SK-N-SH (cell line): ENCODE measurements around the gene SP2. TPM values are rescaled to one million over a fixed set of nuclear protein-coding genes. Genes with fewer than 3 reads are reported as not detected.

Source experiments
- CTCF ChIA-PET: fragments of 300-600, 350-600 bp; formaldehyde crosslinking; extraction: SDS; loops from one replicate; lab custom pipeline; 2021; lab: Yijun Ruan, JAX
- POLR2A ChIA-PET: fragments of 350-600 bp; sonication (Branson Sonifier 250); formaldehyde crosslinking; extraction: SDS; loops from one replicate; lab custom pipeline; 2020; ENCODE audit warnings: antibody characterized with exemption, inconsistent platforms; lab: Yijun Ruan, JAX
- DNase-seq: peaks from one replicate; pipeline ENCODE4 v3.0.0; 2012
- H2AFZ ChIP-seq: fragments of 200-600 bp; sonication (generic); 2 replicates; pipeline ENCODE4 v1.8.1; 2016; ENCODE audit warnings: antibody characterized with exemption, mild to moderate bottlenecking, low read depth
- H3F3A ChIP-seq: fragments of 200-600 bp; sonication (generic); replicated peaks from 2 replicates; pipeline ENCODE3; 2016; ENCODE audit warnings: antibody characterized with exemption, mild to moderate bottlenecking; ENCODE audit not compliant: insufficient read depth
- H3K27ac ChIP-seq, 2 experiments: fragments of 200-500 bp in 1 of 2; fragments of 200-600 bp in 1 of 2; sonication (Bioruptor generic) in 1 of 2; sonication (generic), shearing (Covaris generic) in 1 of 2; 2 replicates each; pipeline versions ENCODE4 v1.5.1 to v1.6.1; 2014 to 2016; ENCODE audit warnings: low read depth in 2 of 2, inconsistent platforms in 1 of 2, low read length in 1 of 2, mild to moderate bottlenecking in 1 of 2, mixed read lengths in 1 of 2
- H3K27me3 ChIP-seq: fragments of 200-600 bp; sonication (generic), shearing (Covaris generic); 2 replicates; pipeline ENCODE4 v1.6.1; 2016; ENCODE audit warnings: mixed run types; ENCODE audit not compliant: insufficient read depth
- H3K36me3 ChIP-seq, 2 experiments: fragments of 200-500 bp in 1 of 2; fragments of 200-600 bp in 1 of 2; sonication (Bioruptor generic) in 1 of 2; sonication (generic) in 1 of 2; replicated peaks in 1 of 2; 2 replicates each; pipeline versions ENCODE3 to v1.5.1; 2014 to 2016; ENCODE audit warnings: low read length in 1 of 2, mild to moderate bottlenecking in 1 of 2; ENCODE audit not compliant: insufficient read depth in 2 of 2, control insufficient read depth in 1 of 2
- H3K4me1 ChIP-seq, 2 experiments: fragments of 200-500 bp in 1 of 2; fragments of 200-600 bp in 1 of 2; sonication (Bioruptor generic) in 1 of 2; sonication (generic), shearing (Covaris generic) in 1 of 2; 2 replicates each; pipeline versions ENCODE4 v1.5.1 to v1.6.1; 2014 to 2016; ENCODE audit warnings: low read depth in 1 of 2, low read length in 1 of 2, mixed run types in 1 of 2; ENCODE audit not compliant: insufficient read depth in 2 of 2, control insufficient read depth in 1 of 2
- H3K4me2 ChIP-seq: fragments of 200-600 bp; sonication (generic), shearing (Covaris generic); 2 replicates; pipeline ENCODE4 v1.6.1; 2017; ENCODE audit warnings: mixed run types
- H3K4me3 ChIP-seq, 2 experiments: fragments of 200-500 bp in 1 of 2; fragments of 200-600 bp in 1 of 2; sonication (Bioruptor generic) in 1 of 2; sonication (generic), shearing (Covaris generic) in 1 of 2; 2 replicates each; pipeline versions ENCODE4 v1.5.1 to v1.8.1; 2014 to 2016; ENCODE audit warnings: low read depth in 2 of 2, inconsistent platforms in 1 of 2, low read length in 1 of 2, mild to moderate bottlenecking in 1 of 2, mixed read lengths in 1 of 2, moderate library complexity in 1 of 2
- H3K79me2 ChIP-seq: fragments of 200-600 bp; sonication (generic); 2 replicates; pipeline ENCODE4 v1.8.1; 2017; ENCODE audit warnings: mild to moderate bottlenecking; ENCODE audit not compliant: insufficient read depth
- H3K9ac ChIP-seq: fragments of 200-600 bp; sonication (generic); 2 replicates; pipeline ENCODE4 v1.6.1; 2017; ENCODE audit warnings: mixed run types
- H3K9me2 ChIP-seq: fragments of 200-600 bp; sonication (generic); 2 replicates; pipeline ENCODE4 v1.6.1; 2017; ENCODE audit warnings: mixed run types
- H3K9me3 ChIP-seq: fragments of 200-600 bp; sonication (generic); 2 replicates; pipeline ENCODE4 v1.6.1; 2017; ENCODE audit warnings: mixed run types, mild to moderate bottlenecking, moderate library complexity
- H4K20me1 ChIP-seq: fragments of 200-600 bp; sonication (generic); 2 replicates; pipeline ENCODE4 v1.6.1; 2017; ENCODE audit warnings: mild to moderate bottlenecking, mixed run types; ENCODE audit not compliant: insufficient read depth
- CTCF ChIP-seq: fragments of 200-600 bp; sonication (generic); IDR thresholded peaks from 2 replicates; pipeline ENCODE4 v1.6.1; 2017; ENCODE audit warnings: antibody characterized with exemption, mild to moderate bottlenecking, moderate library complexity
- ELF1 ChIP-seq: IDR thresholded peaks from 2 replicates; pipeline ENCODE4 v1.4.0; 2012
- GATA2 ChIP-seq: sonication (generic); formaldehyde crosslinking; IDR thresholded peaks from 2 replicates; pipeline ENCODE4 v1.5.0; 2020; ENCODE audit warnings: mild to moderate bottlenecking, missing genetic modification reagents
- MAX ChIP-seq: IDR thresholded peaks from 2 replicates; pipeline ENCODE4 v1.4.0; 2012; ENCODE audit warnings: low read depth
- MXI1 ChIP-seq: IDR thresholded peaks from 2 replicates; pipeline ENCODE4 v1.6.1; 2012; ENCODE audit warnings: mild to moderate bottlenecking, low read depth, low read length, improper control_type of control experiment
- NFIC ChIP-seq: IDR thresholded peaks from 2 replicates; pipeline ENCODE4 v1.4.0; 2012; ENCODE audit warnings: borderline replicate concordance
- NRF1 ChIP-seq: IDR thresholded peaks from 2 replicates; pipeline ENCODE4 v1.6.1; 2012; ENCODE audit warnings: low read depth, mild to moderate bottlenecking, low read length
- PBX3 ChIP-seq: IDR thresholded peaks from 2 replicates; pipeline ENCODE4; 2012
- REST ChIP-seq: IDR thresholded peaks from 2 replicates; pipeline ENCODE4 v1.6.1; 2012; ENCODE audit warnings: mild to moderate bottlenecking, low read depth, low read length, moderate library complexity
- RFX5 ChIP-seq: IDR thresholded peaks from 2 replicates; pipeline ENCODE4 v1.6.1; 2012; ENCODE audit warnings: mild to moderate bottlenecking, improper control_type of control experiment, low read length
- SMC3 ChIP-seq: IDR thresholded peaks from 2 replicates; pipeline ENCODE4 v1.6.1; 2012; ENCODE audit warnings: low read depth, low read length, improper control_type of control experiment
- TAF1 ChIP-seq: IDR thresholded peaks from 2 replicates; pipeline ENCODE4 v1.6.1; 2012; ENCODE audit warnings: low read depth, mild to moderate bottlenecking, low read length, moderate library complexity, borderline replicate concordance
- USF1 ChIP-seq: IDR thresholded peaks from 2 replicates; pipeline ENCODE4 v1.4.0; 2012; ENCODE audit warnings: low read depth, borderline replicate concordance
- USF2 ChIP-seq: fragments of 150-350 bp; IDR thresholded peaks from 2 replicates; pipeline ENCODE4 v1.6.1; 2017; ENCODE audit warnings: antibody characterized with exemption, low read length, low read depth, borderline replicate concordance
- YY1 ChIP-seq: IDR thresholded peaks from 2 replicates; pipeline ENCODE4 v1.4.0; 2012; ENCODE audit warnings: low read depth, mild to moderate bottlenecking
- ZBTB33 ChIP-seq: IDR thresholded peaks from 2 replicates; pipeline ENCODE4 v1.4.0; 2012; ENCODE audit warnings: low read depth, borderline replicate concordance
- WGBS: methylation state at CpG from one replicate; pipeline ENCODE4 v1.1.6; 2017; ENCODE audit warnings: low lambda C conversion rate; 5-methylcytosine and 5-hydroxymethylcytosine counted together
- polyA plus RNA-seq, 3 experiments: library from polyadenylated mRNA; depleted of rRNA; stranded (reverse); fragments of >200 nt; gene quantifications; 2 replicates each; pipeline ENCODE4 v1.2.3, GENCODE V29; 2012

Gene SP2
- polyA plus RNA-seq, 1 of the 3 experiments (the other 2 are of a cell fraction): 16.7 TPM

- no peak for DNase-seq
- ChIA-PET POLR2A (interaction anchor here (0.7 kb wide), 1 partner anchor 102 kb away, joined by 3 read pairs; no protein-coding TSS in a partner anchor), CTCF (interaction anchor here (1.0 to 9.4 kb wide), 4 partner anchors 17 to 27 kb away, joined by 4 to 108 read pairs (median 26); partner anchors contain the start of genes SCRN2 and SP6)
- Histone ChIP-seq H3K9ac (no peak overlapping the region), H3K4me2 (no peak overlapping the region), H3K4me1 (no peaks in the 10 kb centered on the region; a peak in 1 of 4 replicates), H3K79me2 (no peaks in the 10 kb centered on the region), H3K4me3 (no peak overlapping the region), H3F3A (no peaks in the 10 kb centered on the region), H3K36me3 (no peaks in the 10 kb centered on the region), H3K9me2 (no peaks in the 10 kb centered on the region), H3K27me3 (peaks cover 44% of the 10 kb centered on the region), H3K9me3 (no peaks in the 10 kb centered on the region), H3K27ac (no peak overlapping the region), H2AFZ (no peak overlapping the region), H4K20me1 (no peaks in the 10 kb centered on the region)
- TF ChIP-seq REST: no peak
- TF ChIP-seq SMC3: no peak
- no peak for TF ChIP-seq CTCF
- no peak for TF ChIP-seq USF2
- TF ChIP-seq ELF1: no peak
- TF ChIP-seq ZBTB33: no peak
- no peak for TF ChIP-seq NRF1
- TF ChIP-seq MAX: no peak
- TF ChIP-seq NFIC: no peak
- no peak for TF ChIP-seq TAF1
- no peak for TF ChIP-seq GATA2 (CRISPR knock-in tag)
- TF ChIP-seq RFX5: no peak
- TF ChIP-seq YY1: no peak
- TF ChIP-seq PBX3: no peak
- no peak for TF ChIP-seq MXI1
- TF ChIP-seq USF1: no peak
- 73% methylated on average over 11 of the region's 11 CpGs for WGBS
Measured at GRCh38 chr17:47867813-47868533, 28.1 kb upstream of the SP2 start.
